ENCODE data around the gene OPTN. TPM values are rescaled to one million over a fixed set of nuclear protein-coding genes. Genes with fewer than 3 reads are reported as not detected.

Gene OPTN
- total and polyA plus RNA-seq, 2 of the 8 experiments (the other 6 are each of a cell fraction or from before 2014, with no cell fraction given) = 4.8 to 20.1 TPM

GRCh38 chr10:13072339-13072738, 27.6 kb upstream of the OPTN start (continued):
- TF ChIP-seq CTCF (IDR thresholded peaks at IDR 0.05; ENCODE audit: control extremely low read depth in 1 of 3, insufficient read depth in 1 of 3, low read depth in 1 of 3, low read length in 3 of 3) (no peak), KDM4A (IDR thresholded peaks at IDR 0.05; ENCODE audit: low read depth, low read length, severe bottlenecking) (no peak), SRF (IDR thresholded peaks at IDR 0.05; ENCODE audit: low read depth, low read length) (no peak), KDM1A (IDR thresholded peaks at IDR 0.05; ENCODE audit: borderline replicate concordance, low read length) (no peak), HDAC2 (IDR thresholded peaks at IDR 0.05; ENCODE audit: borderline replicate concordance in 1 of 2, low read depth in 2 of 2, low read length in 2 of 2) (no peak), TCF12 (IDR thresholded peaks at IDR 0.05; ENCODE audit: low read depth, low read length) (no peak), RAD21 (IDR thresholded peaks at IDR 0.05 in 1 of 2, conservative IDR thresholded peaks at IDR 0.05 in 1 of 2; ENCODE audit: low read depth in 2 of 2, low read length in 2 of 2) (no peak), BACH1 (IDR thresholded peaks at IDR 0.05; ENCODE audit: low read length) (no peak)

Data from H1 (cell line).